GM18519 (cell line): Measurements from ENCODE around the gene TARDBP.
A peak's percentile ranks its signal among the peaks of the same experiment; 100 is the strongest.
"Not testable (repeated sequence)": the region's sequence is repeated elsewhere in the genome, so short reads cannot be mapped to it uniquely, and the experiment has no call there.

Source experiments
- ATAC-seq: cut with Tn5 transposase; IDR thresholded peaks from one replicate; pipeline ENCODE4 v1.9.1; 2021; ENCODE audit warnings: mild to moderate bottlenecking, moderate library complexity; ENCODE audit not compliant: unreplicated experiment, low FRiP score

TARDBP gene

DNA sequence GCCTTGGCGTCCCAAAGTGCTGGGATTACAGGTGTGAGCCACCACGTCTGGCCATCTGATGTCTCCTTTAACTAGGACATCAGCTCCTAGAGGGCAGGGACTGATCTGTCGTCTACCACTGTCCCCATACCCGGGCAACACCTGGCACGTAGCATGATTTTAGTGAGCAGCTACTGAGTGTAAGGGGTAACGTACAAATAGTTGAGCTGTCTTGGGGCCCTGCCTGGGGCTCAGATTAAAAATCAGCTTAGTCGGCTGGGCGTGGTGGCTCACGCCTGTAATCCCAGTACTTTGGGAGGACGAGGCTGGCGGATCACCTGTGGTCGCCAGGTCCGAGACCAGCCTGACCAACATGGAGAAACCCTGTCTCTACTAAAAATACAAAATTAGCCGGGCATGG lies 45.6 kb downstream of the TARDBP start:
- no peak for ATAC-seq

DNA sequence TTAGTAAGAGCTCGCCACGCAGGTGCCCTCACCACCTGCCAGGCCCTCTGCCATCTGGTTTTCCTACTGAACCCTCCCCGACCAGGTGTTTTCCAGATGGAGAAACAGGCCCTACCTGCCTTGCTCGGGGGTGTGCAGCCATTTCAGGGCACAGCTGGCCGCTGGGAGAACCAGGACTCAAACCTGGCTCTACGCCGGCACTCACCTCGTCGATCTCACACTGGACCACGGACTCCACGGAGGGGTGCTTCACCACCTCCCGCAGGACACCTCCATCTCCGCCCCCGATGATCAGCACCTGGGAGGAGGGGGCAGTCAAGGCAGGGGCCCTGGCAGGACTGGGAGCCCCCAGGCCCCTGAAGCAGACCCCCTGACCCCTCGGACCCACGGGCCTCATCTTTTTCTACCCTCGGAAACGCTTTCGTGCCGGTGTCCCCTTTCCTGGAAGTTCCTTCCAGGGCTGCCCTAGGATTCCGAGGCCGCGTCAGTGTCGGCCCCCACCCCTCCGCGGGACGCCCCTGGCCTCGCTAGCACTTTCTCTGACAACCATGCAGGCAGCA lies 46.2 kb downstream of the TARDBP start:
- no peak for ATAC-seq

DNA sequence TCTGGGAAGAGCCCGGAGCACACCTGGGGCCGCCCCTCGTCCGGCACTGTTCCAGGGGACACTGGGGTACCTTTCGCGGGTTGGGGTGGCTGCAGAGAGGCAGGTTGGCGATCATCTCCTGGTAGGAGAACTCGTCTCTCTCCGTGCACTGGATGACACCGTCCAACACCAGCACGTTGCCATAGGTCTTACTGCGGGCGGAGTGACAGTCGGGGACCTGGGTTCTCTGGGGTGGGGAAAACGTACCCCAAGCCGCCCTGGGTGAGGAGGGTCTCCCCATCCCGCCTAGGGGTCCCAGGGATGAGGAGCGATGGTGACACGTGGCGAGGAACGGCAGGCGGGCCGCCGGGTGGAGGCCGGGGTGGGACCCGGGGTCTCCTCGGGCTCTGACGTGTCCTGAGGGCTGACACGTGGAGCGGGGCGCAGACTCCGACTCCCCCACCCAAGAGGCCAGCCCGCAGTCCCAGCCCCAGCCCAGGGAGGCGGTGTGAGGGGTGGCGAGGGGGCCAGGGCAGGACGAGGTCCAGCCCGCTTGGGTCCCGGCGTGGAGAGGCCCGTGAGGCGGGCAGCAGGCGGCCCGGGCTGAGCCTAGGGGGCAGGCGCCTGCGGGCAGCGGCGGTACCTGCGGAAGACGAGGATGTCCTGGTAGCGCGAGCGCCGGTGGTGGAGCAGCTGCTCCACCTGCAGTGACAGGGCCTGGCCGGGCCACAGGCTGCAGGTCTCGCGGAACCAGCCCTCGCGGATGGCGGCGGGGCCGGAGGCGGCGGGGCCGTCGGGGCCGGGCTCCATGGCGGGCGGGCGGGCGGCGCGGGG lies 46.9 kb downstream of the TARDBP start:
- ATAC-seq, result peak; percentile 7

DNA sequence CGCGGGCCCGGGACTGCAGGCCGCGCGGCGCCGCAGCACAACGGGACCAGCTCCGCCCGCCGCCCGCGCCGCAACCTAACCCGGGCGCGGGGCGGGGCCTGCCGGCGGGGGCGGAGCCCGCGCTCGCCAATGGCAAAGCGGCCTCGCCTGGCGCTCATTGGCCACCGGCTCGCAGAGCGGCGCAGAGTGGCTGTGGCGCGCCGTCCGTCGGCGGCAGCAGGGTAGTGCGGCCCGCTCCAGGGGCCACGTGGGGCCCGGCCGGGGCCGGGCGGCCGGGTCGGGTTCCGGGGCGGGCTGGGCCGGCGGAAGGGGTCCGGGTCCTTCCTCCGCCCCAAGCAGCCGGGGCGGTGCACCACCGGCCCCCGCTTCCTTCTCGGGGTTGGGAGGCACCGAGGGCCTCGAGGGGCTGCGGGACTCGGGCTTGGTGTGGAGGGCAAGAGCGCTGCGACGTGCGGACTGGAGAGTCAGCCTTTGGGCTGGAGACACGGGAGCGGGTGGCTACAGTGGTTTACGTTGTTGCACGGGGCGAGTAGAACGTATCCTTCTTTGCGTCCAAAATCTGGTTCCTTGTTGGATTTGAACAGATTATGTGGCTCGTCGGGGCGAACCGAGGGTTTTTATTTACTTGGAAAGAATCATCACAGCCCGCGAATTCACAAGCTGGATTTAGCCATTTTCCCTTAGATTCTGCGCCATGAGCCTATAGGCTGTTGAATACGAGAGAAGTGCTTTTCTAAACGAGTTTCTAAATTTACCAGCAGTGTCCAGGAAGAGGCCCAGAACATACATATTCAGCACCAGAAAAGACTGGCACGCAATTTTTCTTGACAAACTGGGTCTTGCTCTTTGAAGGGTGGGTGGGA lies 47.7 kb downstream of the TARDBP start, which contains the start of gene SRM:
SRM (minus strand) TSS at position 51 of the 863 bp plus-strand sequence. CDS start 75 bp downstream, outside the sequence.
- ATAC-seq, result peak; percentile 81

DNA sequence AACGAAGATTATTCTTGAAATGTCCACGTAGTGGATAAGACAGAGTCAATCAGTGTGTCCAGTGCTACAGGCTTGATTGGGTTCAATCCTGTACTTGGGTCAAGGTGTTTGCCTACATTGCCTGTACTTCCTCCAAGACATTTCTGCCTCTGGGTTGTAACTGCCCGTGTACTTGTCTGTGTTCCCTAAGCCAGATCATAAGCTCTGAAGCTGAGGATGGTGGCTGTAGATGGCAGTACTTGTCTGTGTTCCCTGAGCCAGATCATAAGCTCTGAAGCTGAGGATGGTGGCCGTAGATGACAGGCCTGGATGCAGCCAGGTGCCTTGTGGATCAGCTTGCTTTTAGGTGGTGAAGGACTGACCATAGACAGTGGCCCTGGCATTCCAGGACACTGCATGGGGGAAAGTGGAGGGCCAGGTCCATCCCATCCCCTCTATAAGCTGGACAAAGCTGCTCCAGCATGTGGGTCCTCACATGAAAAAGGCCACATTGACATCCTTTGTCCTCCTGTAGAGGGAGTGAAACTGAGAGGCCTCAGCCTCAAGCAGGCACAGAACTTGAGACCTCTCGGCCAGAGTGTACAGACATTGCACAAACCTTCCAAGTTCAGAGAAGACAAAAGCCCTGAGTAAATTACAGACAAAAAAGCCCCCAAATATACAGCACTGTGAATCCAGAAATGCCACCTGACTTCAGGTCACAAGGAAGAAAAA lies 49.4 kb downstream of the TARDBP start:
- ATAC-seq, result no peak

DNA sequence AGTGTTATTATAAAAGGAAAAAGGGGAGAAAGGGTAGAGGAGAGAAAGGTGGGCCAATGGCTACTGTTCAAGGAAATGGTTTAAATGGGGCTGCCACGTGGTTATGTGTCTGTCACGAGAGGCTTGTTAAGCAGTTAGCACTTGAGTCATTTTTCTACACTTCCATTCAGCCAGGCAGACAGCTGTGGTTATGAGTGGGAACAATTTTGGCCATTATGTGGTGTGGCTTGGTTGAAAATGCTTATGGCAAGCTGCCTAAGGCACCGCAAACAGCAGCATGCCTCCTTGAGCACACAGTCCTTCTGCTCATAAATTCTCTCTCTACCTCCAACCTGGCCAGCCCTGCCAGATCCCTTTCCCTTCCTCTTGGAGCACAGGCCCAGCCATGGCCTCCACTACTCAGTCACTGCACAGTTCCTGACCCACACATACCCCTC lies 50.5 kb downstream of the TARDBP start:
- ATAC-seq, result no peak

DNA sequence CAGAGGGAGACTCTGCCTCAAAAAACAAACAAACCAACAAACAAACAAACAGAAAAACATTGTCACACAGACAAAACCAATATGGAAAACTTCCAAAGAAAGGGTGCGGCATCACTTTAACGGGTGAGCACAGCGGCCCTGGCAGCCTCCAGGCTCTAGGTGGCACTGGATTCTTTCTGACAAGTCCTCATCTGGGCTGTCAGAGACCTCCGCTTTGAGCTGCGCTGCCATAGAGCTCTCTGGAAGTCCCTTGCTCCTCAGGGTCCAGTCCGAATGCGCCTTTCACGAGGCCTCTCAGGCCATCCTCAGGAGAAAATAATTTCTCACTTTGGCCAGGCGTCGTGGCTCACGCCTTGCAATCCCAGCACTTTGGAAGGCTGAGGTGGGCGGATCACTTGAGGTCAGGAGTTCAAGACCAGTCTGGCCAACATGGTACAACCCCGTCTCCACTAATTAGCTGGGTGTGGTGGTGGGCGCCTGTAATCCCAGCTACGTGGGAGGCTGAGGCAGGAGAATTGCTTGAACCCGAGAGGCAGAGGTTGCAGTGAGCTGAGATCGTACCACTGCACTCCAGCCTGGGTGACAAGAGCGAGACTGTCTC lies 51.6 kb downstream of the TARDBP start:
- ATAC-seq, result not testable (repeated sequence)

DNA sequence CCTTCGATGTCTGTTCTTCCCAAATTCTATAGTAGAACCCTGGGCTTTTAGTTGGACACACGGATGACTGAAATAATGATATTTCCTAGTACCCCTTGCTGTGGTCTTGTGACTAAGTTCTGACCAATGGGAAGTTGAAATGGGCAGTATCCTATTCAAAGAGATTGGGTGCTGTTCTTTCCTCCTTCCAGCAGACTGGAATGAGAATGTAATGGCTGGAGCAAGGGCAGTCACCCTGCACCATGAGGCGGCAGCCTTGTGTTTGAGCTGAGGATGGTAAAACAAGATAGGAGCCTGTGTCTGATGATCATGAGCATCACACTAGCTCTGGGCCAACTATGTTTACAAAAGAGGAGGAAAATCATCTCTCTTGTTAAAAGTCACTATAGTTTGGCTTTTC lies 52.5 kb downstream of the TARDBP start:
- ATAC-seq, result no peak

DNA sequence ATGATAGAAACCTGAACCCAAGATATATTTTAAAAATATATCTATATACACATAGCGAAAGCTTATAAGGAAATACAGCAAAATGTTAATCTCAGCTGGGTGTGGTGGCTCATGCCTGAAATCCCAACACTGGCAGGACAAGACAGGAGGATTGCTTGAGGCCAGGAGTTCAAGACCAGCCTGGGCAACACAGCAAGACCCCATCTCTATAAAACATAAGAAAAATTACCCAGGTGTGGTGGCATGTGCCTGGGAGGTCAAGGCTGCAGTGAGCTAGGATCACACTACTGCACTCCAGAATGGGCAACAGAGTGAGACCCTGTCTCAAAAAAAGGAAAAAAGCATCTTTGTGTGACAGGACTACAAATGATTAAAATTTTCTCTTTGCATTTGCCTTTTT lies 53.3 kb downstream of the TARDBP start:
- ATAC-seq, result no peak

DNA sequence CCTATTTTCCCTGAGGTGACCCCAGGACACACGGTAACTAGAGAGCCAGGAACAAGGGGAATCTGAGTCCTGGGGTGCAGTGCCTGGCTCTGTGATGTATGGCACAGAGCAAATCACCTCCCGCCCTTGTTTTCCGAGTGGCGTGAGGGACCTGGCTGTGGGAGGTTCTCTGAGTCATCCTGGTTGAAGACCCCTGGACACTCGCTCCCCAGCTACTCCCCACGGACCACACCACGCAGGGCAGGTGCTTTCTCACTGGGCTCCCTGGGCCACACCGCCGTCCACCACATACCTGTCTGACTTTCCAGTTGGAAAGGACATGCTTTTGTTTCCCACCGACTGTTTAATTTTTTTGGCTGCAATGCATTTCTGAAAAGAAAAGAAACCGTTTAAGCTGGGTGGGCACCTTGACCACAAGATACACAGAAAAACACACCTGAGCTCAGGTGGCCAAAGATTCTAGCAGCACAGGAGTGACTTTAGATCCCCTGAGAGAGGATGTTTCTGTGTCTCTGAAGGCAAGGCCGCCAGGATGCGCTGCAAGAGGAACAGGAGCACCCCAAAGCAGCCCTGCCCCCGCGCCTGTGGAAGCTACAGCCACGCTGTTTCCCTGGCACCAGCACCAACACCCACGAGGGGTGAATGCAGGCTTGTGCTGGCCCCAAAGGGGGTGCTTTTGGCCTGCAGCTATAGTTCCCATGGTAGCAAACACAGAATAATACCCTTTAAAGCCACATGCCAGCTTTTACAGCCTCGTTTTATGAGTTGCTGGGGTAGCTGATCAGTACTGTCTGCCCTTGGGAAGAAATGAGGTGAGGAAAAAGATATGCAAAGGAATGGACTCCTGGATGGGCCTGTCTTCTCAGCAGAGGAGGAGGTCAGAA lies 55.5 kb downstream of the TARDBP start:
- no peak for ATAC-seq

DNA sequence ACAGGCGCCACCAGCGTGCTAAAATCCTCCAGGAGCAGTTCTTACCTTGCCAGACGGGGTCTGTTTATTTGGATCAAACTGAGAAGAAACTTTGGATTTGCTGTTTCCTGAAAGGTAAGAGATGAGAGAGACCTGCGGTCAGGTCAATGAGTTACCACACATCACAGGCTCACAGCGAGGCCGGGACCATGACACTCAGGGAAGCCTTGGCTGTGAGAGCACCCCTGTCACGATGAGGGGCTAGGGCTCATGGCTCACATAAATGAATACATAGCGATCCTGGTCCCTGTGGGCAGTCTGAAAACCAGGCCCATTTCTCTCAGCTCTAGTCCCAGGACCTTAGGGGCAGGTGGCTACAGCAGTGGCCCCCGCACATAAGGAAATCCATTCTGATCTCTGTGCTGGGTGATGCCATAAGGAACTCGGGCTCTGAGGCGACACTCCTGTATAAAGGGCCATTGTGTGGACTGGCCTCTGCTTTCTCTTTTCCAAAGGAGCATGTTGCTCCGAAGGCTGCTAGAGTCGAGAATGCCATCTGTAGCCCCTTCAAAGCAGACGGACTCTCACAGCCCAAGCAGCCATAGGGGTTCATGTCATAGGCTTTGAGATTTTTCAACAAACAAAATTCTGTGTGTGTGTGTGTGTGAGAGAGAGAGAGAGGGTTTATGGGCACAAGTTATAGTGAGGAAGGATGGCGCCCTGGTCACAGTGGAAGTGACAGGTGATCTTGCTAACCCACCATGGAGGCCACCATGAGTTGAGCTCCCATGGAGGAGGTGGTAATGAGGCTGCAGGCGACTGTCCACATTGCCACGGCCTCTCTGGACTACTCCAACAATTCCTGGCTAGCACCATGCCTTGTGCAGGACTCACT lies 56.4 kb downstream of the TARDBP start:
- no peak for ATAC-seq

DNA sequence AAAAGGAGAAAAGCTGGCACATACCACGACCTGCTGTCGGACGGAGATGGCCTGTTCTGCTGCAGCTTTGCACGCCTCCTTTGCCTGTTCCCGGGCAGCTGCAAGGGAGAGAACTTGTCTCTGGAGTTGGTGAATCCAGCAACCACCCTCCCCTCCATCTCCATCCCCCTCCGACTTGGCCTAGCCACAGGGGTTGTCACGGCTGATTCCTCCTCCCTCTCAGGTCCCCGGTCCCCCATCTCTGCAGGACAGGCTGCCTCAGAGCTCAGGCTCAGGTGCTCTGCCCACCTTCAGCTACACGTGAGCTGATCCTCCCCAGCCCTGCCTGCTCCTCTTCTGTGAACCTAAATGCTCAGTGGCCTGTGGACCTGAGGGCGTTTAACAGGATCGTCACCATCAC lies 58.4 kb downstream of the TARDBP start:
- no peak for ATAC-seq

DNA sequence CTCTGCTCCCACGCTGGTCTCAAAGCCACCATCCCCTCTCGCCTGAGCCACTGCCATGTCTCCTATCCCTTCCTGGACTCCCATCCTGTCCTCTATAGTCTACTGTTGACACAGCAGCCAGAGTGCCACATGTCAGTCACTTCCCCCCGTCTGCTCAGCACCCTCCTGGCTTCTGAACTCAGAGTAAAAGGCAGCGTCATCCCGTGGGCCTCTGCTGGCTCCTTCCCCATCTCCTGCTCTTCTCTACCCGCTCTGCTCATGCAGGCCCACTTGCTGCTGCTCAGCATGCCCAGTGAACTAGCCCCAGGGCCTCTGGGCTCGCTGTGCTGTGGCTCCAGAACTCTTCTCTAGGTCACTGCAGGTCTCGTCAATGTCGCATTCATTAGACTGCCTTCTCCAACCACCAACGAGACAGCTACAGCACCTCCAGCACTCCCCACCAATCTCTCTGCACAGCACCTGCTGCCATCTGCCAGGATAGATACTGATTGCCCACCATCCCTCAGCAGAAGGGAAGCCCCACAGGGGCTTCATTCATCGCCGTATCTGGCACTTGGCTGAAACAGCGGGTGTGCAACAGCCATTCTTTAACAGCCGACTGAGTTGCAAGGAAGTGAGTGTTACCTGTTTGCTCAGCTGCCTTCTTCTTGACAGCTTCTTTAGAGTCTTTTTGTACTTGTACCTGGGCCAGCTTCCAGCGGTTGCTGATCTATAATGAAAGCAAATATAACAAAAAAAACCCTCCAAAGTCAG lies 59.2 kb downstream of the TARDBP start:
- ATAC-seq, result no peak

DNA sequence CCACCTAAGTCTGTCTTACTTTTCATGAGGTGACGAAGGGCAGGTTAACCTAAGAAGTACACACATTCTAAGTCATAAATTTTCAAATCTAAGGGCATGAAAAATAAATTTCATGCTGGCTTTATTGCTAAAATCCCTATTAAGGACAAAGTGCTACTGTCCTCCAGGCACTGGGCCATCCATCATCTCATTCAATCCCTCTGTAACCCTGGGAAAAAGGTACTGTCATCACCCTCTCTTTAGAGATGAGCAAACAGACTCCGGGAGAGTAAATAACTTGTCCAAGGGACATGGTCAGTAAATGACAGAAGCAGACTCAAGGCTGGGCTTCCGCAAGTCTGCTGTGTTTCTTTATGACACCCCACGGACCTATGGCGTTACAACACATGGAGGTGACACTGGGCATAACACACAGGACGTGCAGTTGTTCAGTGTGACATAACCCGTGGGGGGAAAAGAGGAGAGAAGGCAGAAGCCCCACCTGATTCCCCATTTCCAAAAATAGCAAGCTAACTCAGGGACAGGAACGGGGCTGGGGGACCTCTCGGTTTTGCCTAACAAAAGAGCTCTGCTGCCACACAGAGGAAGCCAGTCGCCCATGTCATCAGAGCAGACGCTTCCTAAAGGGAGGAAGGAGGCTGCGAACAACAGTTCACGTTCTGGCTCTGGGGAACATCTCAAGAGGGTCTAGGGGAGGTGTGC lies 59.9 kb downstream of the TARDBP start:
- ATAC-seq, result no peak

DNA sequence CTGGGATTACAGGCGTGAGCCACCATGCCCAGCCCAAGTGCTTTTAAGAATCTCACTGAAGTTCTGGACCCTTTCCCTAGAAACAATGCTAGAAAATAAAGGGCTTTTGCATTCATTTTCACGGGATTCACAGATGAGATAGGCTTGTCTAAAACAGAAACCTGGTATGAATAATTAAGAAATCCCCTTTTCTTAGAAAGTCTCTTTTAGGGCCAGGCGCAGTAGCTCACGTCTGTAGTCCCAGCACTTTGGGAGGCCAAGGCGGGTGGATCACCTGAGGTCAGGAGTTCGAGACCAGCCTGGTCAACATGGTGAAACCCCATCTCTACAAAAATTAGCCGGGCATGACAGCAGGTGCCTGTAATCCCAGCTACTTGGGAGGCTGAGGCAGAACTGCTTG lies 60.9 kb downstream of the TARDBP start:
- ATAC-seq, result not testable (repeated sequence)
